ENCODE results near the gene B3GAT3. TPM values are rescaled to one million over a fixed set of nuclear protein-coding genes. Genes with fewer than 3 reads are reported as not detected.

Gene B3GAT3
- total and polyA plus RNA-seq, 2 donors (not counting 3 experiments of a cell fraction or from before 2014, with no cell fraction given), result 31.6 to 37.2 TPM

DNA sequence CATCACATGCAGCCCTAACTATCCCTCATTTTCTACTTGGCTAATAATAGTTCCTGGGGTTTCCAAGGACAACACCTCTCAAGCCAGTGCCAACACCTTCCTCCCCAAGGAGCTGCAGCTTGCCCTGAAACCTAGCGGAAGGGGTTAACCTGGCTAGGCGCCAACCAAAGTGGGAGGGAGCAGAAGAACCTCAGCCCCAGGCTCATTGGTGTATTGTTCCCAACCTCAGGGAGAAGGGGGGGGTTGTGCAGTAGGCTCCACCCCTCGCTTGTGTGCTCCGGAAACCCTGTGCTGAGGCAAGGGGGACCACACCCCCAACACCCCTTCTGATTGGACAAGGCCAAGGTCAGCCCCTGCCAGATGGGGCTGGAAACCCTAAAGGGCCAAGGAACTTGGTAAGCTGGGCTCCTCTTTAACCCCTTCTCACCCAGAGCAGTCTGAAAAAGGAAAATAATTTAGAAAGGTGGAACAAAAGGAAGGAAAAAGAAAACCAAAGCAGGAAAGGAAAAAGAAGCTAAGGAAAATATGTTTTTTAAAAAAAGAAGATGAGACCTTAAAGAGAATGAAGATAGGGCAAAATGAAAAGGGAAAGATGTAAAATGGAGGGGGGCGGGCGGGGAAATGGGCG lies 22.6 kb downstream of the B3GAT3 start:
- TF ChIP-seq, protein P1, sequence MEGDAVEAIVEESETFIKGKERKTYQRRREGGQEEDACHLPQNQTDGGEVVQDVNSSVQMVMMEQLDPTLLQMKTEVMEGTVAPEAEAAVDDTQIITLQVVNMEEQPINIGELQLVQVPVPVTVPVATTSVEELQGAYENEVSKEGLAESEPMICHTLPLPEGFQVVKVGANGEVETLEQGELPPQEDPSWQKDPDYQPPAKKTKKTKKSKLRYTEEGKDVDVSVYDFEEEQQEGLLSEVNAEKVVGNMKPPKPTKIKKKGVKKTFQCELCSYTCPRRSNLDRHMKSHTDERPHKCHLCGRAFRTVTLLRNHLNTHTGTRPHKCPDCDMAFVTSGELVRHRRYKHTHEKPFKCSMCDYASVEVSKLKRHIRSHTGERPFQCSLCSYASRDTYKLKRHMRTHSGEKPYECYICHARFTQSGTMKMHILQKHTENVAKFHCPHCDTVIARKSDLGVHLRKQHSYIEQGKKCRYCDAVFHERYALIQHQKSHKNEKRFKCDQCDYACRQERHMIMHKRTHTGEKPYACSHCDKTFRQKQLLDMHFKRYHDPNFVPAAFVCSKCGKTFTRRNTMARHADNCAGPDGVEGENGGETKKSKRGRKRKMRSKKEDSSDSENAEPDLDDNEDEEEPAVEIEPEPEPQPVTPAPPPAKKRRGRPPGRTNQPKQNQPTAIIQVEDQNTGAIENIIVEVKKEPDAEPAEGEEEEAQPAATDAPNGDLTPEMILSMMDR (IDR thresholded peaks at IDR 0.05; ENCODE audit: extremely low read depth in 1 of 2, insufficient read depth in 1 of 2, low read depth in 1 of 2, low read length in 2 of 2), result no peak
- TF ChIP-seq MYC (IDR thresholded peaks at IDR 0.05; ENCODE audit: low read depth, low read length) (no peak), POLR2AphosphoS5 (IDR thresholded peaks at IDR 0.05; ENCODE audit: insufficient read depth, low read depth, low read length) (peak; percentile 55), GATA2 (IDR thresholded peaks at IDR 0.05; ENCODE audit: insufficient read depth, insufficient read length, low read depth, low read length) (no peak), EZH2 (IDR thresholded peaks at IDR 0.05; ENCODE audit: borderline replicate concordance, low read depth, low read length, severe bottlenecking) (no peak), POLR2A (IDR thresholded peaks at IDR 0.05; ENCODE audit: low read depth, low read length) (no peak), JUN (IDR thresholded peaks at IDR 0.05; ENCODE audit: borderline replicate concordance, insufficient read depth, insufficient read length, low read depth) (no peak)
- H3K27me3 ChIP-seq (ENCODE audit: control insufficient read depth in 2 of 2, insufficient read depth in 2 of 2, low read length in 2 of 2), result no peaks in the 10 kb centered on the region
- peaks cover 28 to 38% of the 10 kb centered on the region in 2 experiments for H3K36me3 ChIP-seq (ENCODE audit: control insufficient read depth in 2 of 2, extremely low read depth in 1 of 2, insufficient read depth in 2 of 2, low read length in 2 of 2)
- no peaks in the 10 kb centered on the region for H3K9me1 ChIP-seq (replicated peaks; ENCODE audit: control insufficient read depth, extremely low read depth, insufficient read depth, low read length)
- H3K4me3 ChIP-seq (replicated peaks in 1 of 3; ENCODE audit: insufficient read depth in 1 of 3, low read depth in 1 of 3, low read length in 3 of 3), result peak overlapping the region in 1 of 3 experiments; percentile 92
- CTCF ChIA-PET, result interaction anchor here (0.9 to 1.5 kb wide), 3 partner anchors 13 to 174 kb away, joined by 4 to 10 read pairs (median 5); no protein-coding TSS in a partner anchor
- dilution Hi-C loops (cut with MboI; ENCODE audit: extremely low pct_ligation_motif_present, low sequenced_read_pairs), result no loop called here
- H3K79me2 ChIP-seq (ENCODE audit: control insufficient read depth, insufficient read depth, low read length), result peaks cover 45% of the 10 kb centered on the region
- H3K4me1 ChIP-seq (ENCODE audit: control insufficient read depth, extremely low read depth, insufficient read depth, low read length), result peaks cover 19% of the 10 kb centered on the region
- BruUV-seq (replicated peaks), result no TSS peak
- peak overlapping the region; percentile 89 for H3K9ac ChIP-seq (replicated peaks; ENCODE audit: extremely low read depth, insufficient read depth, low read length)
- H3K4me2 ChIP-seq (ENCODE audit: insufficient read depth, low read length), result peak overlapping the region; percentile 89
- H2AFZ ChIP-seq (ENCODE audit: low read depth, low read length), result no peak overlapping the region
- H4K20me1 ChIP-seq (replicated peaks; ENCODE audit: control insufficient read depth, extremely low read depth, insufficient read depth, low read length), result no peaks in the 10 kb centered on the region
- FAIRE-seq (peak; percentile 100), DNase-seq (ENCODE audit: low read depth, low spot score) (peak; percentile 98)
- POLR2A ChIA-PET, result interaction anchor here (0.7 to 1.3 kb wide), 6 partner anchors 25 to 80 kb away, joined by 3 to 6 read pairs (median 3); partner anchors contain the start of genes C11orf98, CSKMT, EEF1G and GANAB
- H3K9me3 ChIP-seq (replicated peaks; ENCODE audit: control insufficient read depth, insufficient read depth, low read length), result no peaks in the 10 kb centered on the region
- peak overlapping the region; percentile 19 for H3K27ac ChIP-seq (ENCODE audit: insufficient read depth, low read depth, low read length)
- intact Hi-C loops (cut with micrococcal nuclease), result loop anchor here (1.0 kb wide), 3 partner anchors 8 to 47 kb away; partner anchors contain the start of genes GANAB and TUT1

Data from endothelial cell of umbilical vein (primary cell).